HEK293 (cell line): ENCODE measurements around the gene AFF1.
A peak's percentile ranks its signal among the peaks of the same experiment; 100 is the strongest.

Source experiments
- CTCF ChIA-PET: fragments of 350-600 bp; formaldehyde crosslinking; extraction: SDS; loops from one replicate; lab custom pipeline; 2021; ENCODE audit warnings: antibody characterized with exemption; lab: Yijun Ruan, JAX
- POLR2A ChIA-PET: fragments of 300-600 bp; formaldehyde crosslinking; extraction: SDS; loops from one replicate; lab custom pipeline; 2020; ENCODE audit warnings: antibody characterized with exemption, inconsistent platforms; lab: Yijun Ruan, JAX
- H3K27ac ChIP-seq: fragments of 200-500 bp; sonication (Bioruptor generic); 2 replicates; pipeline ENCODE4 v1.5.1; 2014; ENCODE audit warnings: low read depth, low read length, control low read depth, inconsistent platforms; ENCODE audit errors: extremely low read depth
- H3K36me3 ChIP-seq, 2 experiments: fragments of 200-500 bp in 1 of 2; sonication (Bioruptor generic) in 1 of 2; 1 replicate in 1 of 2; 2 replicates in 1 of 2; pipeline ENCODE4 v1.5.1; 2014 to 2017; ENCODE audit warnings: inconsistent platforms in 2 of 2, low read length in 2 of 2; ENCODE audit not compliant: control insufficient read depth in 2 of 2, insufficient read depth in 1 of 2
- H3K4me1 ChIP-seq: fragments of 200-500 bp; sonication (Bioruptor generic); 2 replicates; pipeline ENCODE4 v1.5.1; 2014; ENCODE audit warnings: mild to moderate bottlenecking, low read length, inconsistent platforms; ENCODE audit not compliant: control insufficient read depth, insufficient read depth
- H3K4me3 ChIP-seq: 2 replicates; pipeline ENCODE4 v1.5.1; 2011; ENCODE audit warnings: low read depth, mild to moderate bottlenecking, control low read depth, low read length, moderate library complexity
- H3K9me3 ChIP-seq: fragments of 200-500 bp; sonication (Bioruptor generic); 2 replicates; pipeline ENCODE4 v1.5.1; 2014; ENCODE audit warnings: low read depth, low read length, inconsistent platforms; ENCODE audit not compliant: control insufficient read depth, insufficient read depth
- GLI2 ChIP-seq: fragments of 450-650 bp; formaldehyde crosslinking; IDR thresholded peaks from 2 replicates; pipeline ENCODE4; 2017; ENCODE audit warnings: missing biosample characterization, missing genetic modification characterization, low read depth, borderline replicate concordance
- IKZF3 ChIP-seq: fragments of 450-650 bp; IDR thresholded peaks from 2 replicates; pipeline ENCODE4 v1.5.0; 2018; ENCODE audit warnings: missing biosample characterization, mild to moderate bottlenecking, missing genetic modification characterization, moderate library complexity
- ZBTB17 ChIP-seq: fragments of 450-650 bp; formaldehyde crosslinking; IDR thresholded peaks from 2 replicates; pipeline ENCODE4 v1.5.1; 2016; ENCODE audit warnings: missing biosample characterization, missing genetic modification characterization
- ZFP3 ChIP-seq: fragments of 450-650 bp; formaldehyde crosslinking; IDR thresholded peaks from 2 replicates; pipeline ENCODE4 v1.5.1; 2016; ENCODE audit warnings: low read depth, missing biosample characterization, missing genetic modification characterization
- ZNF16 ChIP-seq: fragments of 450-650 bp; formaldehyde crosslinking; IDR thresholded peaks from 2 replicates; pipeline ENCODE4 v1.5.1; 2016; ENCODE audit warnings: low read depth, missing biosample characterization, missing genetic modification characterization
- ZNF19 ChIP-seq: fragments of 450-650 bp; formaldehyde crosslinking; IDR thresholded peaks from 2 replicates; pipeline ENCODE4; 2016; ENCODE audit warnings: missing biosample characterization, missing genetic modification characterization, low read depth
- ZNF501 ChIP-seq: fragments of 450-650 bp; formaldehyde crosslinking; IDR thresholded peaks from 2 replicates; pipeline ENCODE4 v1.5.1; 2016; ENCODE audit warnings: missing biosample characterization, missing genetic modification characterization
- ZNF514 ChIP-seq: fragments of 450-650 bp; formaldehyde crosslinking; IDR thresholded peaks from 2 replicates; pipeline ENCODE4 v1.5.1; 2016; ENCODE audit warnings: missing biosample characterization, missing genetic modification characterization
- ZNF571 ChIP-seq: fragments of 450-650 bp; formaldehyde crosslinking; IDR thresholded peaks from 2 replicates; pipeline ENCODE4 v1.5.0; 2017; ENCODE audit warnings: missing biosample characterization, missing genetic modification characterization
- ZNF654 ChIP-seq: fragments of 450-650 bp; formaldehyde crosslinking; IDR thresholded peaks from 2 replicates; pipeline ENCODE4 v1.5.1; 2016; ENCODE audit warnings: low read depth, missing biosample characterization, missing genetic modification characterization
- ZNF791 ChIP-seq: fragments of 450-650 bp; formaldehyde crosslinking; IDR thresholded peaks from 2 replicates; pipeline ENCODE4 v1.5.1; 2016; ENCODE audit warnings: missing biosample characterization, missing genetic modification characterization
- ZNF843 ChIP-seq: fragments of 450-650 bp; formaldehyde crosslinking; IDR thresholded peaks from 2 replicates; pipeline ENCODE4 v1.5.1; 2016; ENCODE audit warnings: missing biosample characterization, missing genetic modification characterization
- TF ChIP-seq, protein P1 (sequence below): fragments of 450-650 bp; formaldehyde crosslinking; IDR thresholded peaks from 2 replicates; pipeline ENCODE4 v1.5.1; 2017; ENCODE audit warnings: missing biosample characterization, missing genetic modification characterization
- TF ChIP-seq, protein P2 (sequence below): fragments of 450-650 bp; formaldehyde crosslinking; IDR thresholded peaks from 2 replicates; pipeline ENCODE4 v1.5.1; 2016; ENCODE audit warnings: missing biosample characterization, missing genetic modification characterization
- TF ChIP-seq, protein P3 (sequence below): fragments of 450-650 bp; formaldehyde crosslinking; IDR thresholded peaks from 2 replicates; pipeline ENCODE4 v1.5.1; 2016; ENCODE audit warnings: missing biosample characterization, missing genetic modification characterization, low read depth

Gene AFF1

DNA sequence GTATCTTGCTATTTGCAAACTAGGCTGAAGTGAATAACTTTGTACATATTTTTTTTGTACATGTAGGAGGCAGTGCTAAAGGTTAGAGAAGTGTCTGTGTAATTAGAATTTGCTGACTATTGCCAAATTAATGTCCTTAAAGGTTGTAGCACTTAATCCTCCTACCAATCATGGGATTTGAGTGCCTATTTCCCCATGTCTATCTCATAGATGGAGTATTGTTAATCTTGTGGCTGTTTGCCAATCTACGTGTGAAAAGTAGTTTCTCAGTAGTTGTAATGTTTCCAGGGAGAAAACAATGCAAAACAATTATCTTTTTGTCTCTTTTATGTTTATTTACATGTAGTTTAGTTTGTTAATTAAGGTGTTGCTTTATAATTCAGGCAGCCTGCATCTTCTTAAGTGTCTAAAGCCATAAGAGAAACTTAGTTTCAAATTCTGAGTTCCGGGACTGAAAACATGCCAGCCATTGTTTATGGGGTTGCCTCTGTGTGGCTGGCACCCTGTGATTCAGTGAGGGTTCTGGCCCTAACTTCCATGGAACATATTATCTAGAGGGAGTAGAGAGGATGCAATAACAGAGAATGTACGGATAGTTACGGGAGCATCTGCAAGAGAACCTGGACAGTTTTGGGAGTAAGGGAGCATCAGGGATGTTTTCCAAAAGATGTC, 143.2 kb downstream of the AFF1 start:
- H3K27ac ChIP-seq = no peak overlapping the region
- POLR2A ChIA-PET = no interaction called here
- TF ChIP-seq ZBTB17 (tag by site-specific recombination) (peak; percentile 27; the same call in 1 of the 2 replicates), ZNF16 (no peak), ZNF19 (tag by site-specific recombination) (no peak), ZNF571 (tag by site-specific recombination) (no peak), IKZF3 (tag by site-specific recombination) (no peak)
- TF ChIP-seq, protein P1, sequence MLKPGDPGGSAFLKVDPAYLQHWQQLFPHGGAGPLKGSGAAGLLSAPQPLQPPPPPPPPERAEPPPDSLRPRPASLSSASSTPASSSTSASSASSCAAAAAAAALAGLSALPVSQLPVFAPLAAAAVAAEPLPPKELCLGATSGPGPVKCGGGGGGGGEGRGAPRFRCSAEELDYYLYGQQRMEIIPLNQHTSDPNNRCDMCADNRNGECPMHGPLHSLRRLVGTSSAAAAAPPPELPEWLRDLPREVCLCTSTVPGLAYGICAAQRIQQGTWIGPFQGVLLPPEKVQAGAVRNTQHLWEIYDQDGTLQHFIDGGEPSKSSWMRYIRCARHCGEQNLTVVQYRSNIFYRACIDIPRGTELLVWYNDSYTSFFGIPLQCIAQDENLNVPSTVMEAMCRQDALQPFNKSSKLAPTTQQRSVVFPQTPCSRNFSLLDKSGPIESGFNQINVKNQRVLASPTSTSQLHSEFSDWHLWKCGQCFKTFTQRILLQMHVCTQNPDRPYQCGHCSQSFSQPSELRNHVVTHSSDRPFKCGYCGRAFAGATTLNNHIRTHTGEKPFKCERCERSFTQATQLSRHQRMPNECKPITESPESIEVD (tag by site-specific recombination) = peak; percentile 36; the same call in 1 of the 2 replicates
- TF ChIP-seq, protein P2, sequence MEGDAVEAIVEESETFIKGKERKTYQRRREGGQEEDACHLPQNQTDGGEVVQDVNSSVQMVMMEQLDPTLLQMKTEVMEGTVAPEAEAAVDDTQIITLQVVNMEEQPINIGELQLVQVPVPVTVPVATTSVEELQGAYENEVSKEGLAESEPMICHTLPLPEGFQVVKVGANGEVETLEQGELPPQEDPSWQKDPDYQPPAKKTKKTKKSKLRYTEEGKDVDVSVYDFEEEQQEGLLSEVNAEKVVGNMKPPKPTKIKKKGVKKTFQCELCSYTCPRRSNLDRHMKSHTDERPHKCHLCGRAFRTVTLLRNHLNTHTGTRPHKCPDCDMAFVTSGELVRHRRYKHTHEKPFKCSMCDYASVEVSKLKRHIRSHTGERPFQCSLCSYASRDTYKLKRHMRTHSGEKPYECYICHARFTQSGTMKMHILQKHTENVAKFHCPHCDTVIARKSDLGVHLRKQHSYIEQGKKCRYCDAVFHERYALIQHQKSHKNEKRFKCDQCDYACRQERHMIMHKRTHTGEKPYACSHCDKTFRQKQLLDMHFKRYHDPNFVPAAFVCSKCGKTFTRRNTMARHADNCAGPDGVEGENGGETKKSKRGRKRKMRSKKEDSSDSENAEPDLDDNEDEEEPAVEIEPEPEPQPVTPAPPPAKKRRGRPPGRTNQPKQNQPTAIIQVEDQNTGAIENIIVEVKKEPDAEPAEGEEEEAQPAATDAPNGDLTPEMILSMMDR (tag by site-specific recombination) = no peak

DNA sequence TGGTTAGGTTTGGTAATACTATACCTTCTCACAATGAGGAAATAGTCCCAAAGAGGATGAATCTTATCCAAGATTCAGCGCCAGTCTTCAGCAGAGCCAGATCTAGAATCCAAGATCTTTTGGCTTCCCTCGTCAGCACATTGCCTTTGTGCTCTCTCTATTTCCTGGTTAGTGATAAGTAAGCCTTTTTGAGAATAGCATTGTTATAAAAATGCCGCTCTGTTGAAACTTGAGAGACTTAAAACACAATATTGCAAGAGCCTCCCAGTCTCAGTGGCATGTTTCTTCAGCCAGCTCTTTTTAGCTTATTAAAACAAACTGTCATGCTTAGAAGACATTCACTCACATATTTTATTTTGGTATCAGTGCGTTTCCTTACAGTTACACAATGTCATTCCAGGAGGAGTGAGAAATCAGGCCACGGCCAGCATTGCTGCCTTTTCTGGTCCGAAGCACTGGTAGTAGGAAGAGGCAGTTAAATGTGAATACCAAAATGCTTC, 144.2 kb downstream of the AFF1 start:
- H3K9me3 ChIP-seq = no peaks in the 10 kb centered on the region
- H3K36me3 ChIP-seq = no peaks in the 10 kb centered on the region
- POLR2A ChIA-PET = no interaction called here
- TF ChIP-seq ZNF514 (no peak), ZNF501 (tag by site-specific recombination) (no peak), GLI2 (tag by site-specific recombination) (no peak), ZFP3 (no peak), ZNF654 (tag by site-specific recombination) (no peak), ZNF791 (tag by site-specific recombination) (no peak), ZNF843 (tag by site-specific recombination) (no peak)
- TF ChIP-seq, protein P3, sequence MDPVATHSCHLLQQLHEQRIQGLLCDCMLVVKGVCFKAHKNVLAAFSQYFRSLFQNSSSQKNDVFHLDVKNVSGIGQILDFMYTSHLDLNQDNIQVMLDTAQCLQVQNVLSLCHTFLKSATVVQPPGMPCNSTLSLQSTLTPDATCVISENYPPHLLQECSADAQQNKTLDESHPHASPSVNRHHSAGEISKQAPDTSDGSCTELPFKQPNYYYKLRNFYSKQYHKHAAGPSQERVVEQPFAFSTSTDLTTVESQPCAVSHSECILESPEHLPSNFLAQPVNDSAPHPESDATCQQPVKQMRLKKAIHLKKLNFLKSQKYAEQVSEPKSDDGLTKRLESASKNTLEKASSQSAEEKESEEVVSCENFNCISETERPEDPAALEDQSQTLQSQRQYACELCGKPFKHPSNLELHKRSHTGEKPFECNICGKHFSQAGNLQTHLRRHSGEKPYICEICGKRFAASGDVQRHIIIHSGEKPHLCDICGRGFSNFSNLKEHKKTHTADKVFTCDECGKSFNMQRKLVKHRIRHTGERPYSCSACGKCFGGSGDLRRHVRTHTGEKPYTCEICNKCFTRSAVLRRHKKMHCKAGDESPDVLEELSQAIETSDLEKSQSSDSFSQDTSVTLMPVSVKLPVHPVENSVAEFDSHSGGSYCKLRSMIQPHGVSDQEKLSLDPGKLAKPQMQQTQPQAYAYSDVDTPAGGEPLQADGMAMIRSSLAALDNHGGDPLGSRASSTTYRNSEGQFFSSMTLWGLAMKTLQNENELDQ (tag by site-specific recombination) = no peak
- TF ChIP-seq, protein P1 (tag by site-specific recombination) = 0 out of 2 replicates have a peak, but pooled peaks have one; percentile 6
- peaks cover 4% of the 10 kb centered on the region; the same call in 1 of the 2 replicates for H3K4me1 ChIP-seq
- no peak overlapping the region for H3K4me3 ChIP-seq
- CTCF ChIA-PET = interaction anchor here (1.6 to 2.0 kb wide), 2 partner anchors 10 to 14 kb away, joined by 6 to 8 read pairs; no protein-coding TSS in a partner anchor
- H3K27ac ChIP-seq = no peak overlapping the region

More for the DNA sequence above, 143.2 kb downstream of the AFF1 start:
- CTCF ChIA-PET = interaction anchor here (2.0 kb wide), 1 partner anchor 15 kb away, joined by 8 read pairs; no protein-coding TSS in a partner anchor
- Histone ChIP-seq H3K4me1 (peaks cover 8% of the 10 kb centered on the region; the same call in 1 of the 2 replicates), H3K9me3 (no peaks in the 10 kb centered on the region), H3K4me3 (no peak overlapping the region), H3K36me3 (no peaks in the 10 kb centered on the region)
